Stromal cell of bone marrow (primary cell): ENCODE measurements around the gene CCDC88C.

Experiments
- DNase-seq: peaks from one replicate; pipeline ENCODE4 v3.0.0-alpha.2; 2012; ENCODE audit warnings: low read depth

Gene CCDC88C

DNA sequence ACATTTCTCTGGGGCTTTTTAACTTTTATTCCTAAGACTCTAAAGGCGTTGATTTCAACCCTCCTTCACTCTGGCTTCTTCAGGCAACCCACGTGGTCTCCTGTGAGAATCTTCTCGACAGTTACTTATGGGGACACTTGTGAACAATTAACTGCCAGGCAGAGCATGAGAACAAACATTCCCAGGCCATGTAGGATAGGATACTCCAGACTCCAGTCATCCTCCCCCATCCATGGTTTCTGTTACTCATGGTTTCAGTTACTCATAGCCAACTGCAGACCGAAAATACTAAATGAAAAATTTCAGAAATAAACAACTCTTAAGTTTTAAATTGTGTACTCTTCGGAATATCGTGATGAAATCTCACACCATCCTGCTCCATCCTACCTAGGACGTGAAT, 192.6 kb downstream of the CCDC88C start:
- no peak for DNase-seq

DNA sequence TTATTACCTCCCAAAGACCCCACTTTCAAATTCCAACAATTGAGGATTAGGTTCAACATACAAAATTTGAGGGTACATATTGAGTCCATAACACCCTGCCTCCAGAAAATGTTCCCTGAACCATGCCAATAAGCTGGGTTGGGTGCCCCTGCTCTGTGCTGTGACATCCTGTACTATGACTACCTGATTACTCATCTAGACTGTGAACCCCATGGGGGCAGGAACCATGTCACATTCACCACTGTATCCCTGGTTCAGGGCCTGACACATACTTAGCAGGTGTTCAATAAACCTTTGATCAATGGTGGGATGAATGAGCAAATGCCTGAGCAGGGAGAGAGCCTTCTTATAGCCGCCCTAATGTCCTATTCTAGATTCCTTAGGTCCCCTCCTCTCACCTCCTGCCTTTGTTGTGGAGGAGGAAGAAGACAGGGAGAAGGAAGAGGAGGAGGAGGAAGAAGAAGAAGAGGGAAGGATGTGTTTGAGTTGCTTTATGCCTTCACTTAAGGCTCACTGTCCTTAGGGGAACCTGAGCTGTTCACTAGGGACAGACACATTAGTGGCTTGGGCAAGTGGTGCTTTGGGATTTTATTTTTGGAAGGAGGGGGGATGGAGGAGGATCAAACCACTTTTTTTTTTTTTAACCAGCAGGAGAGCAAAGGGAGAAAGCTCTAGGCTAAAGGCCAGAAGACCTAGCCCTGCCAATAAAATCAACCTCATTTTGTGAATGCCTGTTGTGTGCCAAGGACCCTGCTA, 194.4 kb downstream of the CCDC88C start:
- no peak for DNase-seq
